T-helper 1 cell treated with Interleukin-12 subunit alpha and Interleukin-12 subunit beta and Interleukin-4 antibody, amounts not matched to agents 30 μg/mL and 1 μg/mL, for 36 hours (primary cell): Measurements from ENCODE around the gene JAGN1.
"Not testable (repeated sequence)": the region's sequence is repeated elsewhere in the genome, so short reads cannot be mapped to it uniquely, and the experiment has no call there.

ENCODE experiments used
- H3K27ac Mint-ChIP-seq: one replicate; pipeline ENCODE4 v1.8.0; 2021; ENCODE audit warnings: mild to moderate bottlenecking, mixed read lengths
- H3K27me3 Mint-ChIP-seq: one replicate; pipeline ENCODE4 v1.8.0; 2021; ENCODE audit warnings: low read depth, mixed read lengths
- H3K36me3 Mint-ChIP-seq: one replicate; pipeline ENCODE4 v1.8.0; 2021; ENCODE audit warnings: low read depth, mixed read lengths
- H3K4me1 Mint-ChIP-seq: one replicate; pipeline ENCODE4 v1.8.0; 2021; ENCODE audit warnings: low read depth, mixed read lengths
- H3K4me3 Mint-ChIP-seq: one replicate; pipeline ENCODE4 v1.8.0; 2021; ENCODE audit warnings: mild to moderate bottlenecking, moderate library complexity, mixed read lengths
- H3K9me3 Mint-ChIP-seq: one replicate; pipeline ENCODE4 v1.8.0; 2021; ENCODE audit warnings: mixed read lengths

The JAGN1 gene

DNA sequence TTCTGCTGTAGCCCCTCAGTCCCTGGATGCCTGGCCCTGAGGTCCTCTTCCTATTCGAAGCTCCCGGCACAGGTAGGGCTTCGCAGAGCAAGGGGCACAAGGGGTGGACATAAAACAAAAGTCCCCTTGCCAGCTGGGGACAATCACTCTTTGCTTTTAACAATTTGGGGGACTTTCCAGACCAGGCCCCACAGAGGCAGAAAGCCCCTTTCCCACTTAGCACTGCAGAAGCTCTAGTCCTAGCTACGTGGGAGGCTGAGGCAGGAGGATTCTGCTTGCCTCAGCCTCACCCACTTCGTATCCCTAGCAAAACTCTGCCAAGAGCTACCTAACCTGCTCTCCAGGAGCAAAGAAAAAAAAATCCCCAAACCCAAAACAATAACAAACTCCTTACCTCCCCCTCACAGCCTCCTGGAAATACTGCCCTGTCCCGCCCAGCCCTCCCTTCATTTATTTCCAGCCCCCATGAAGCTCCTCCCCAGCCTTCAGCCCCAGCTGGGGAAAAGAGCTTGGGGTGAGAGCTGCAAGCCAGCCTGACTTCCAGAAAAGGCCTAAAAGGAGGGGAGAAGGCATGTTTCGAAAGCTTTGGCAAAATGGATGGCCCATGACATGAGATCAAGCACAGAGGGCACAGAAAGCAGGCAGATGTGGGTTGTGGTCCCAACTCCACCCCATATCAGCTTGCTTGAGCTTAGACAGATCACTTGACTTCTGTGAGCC lies 10.4 kb upstream of the JAGN1 start, which contains the start of gene CIDEC:
CIDEC (minus strand) TSS at position 424 of the 720 bp plus-strand sequence. CDS start 1,767 bp downstream, outside the sequence.
- Mint-ChIP-seq H3K27ac (no peak within 1 kb of the TSS), H3K27me3 (peaks cover 5% of the 10 kb centered on the region), H3K4me1 (no peaks in the 10 kb centered on the region), H3K36me3 (no peaks in the 10 kb centered on the region), H3K9me3 (no peaks in the 10 kb centered on the region), H3K4me3 (no peak within 1 kb of the TSS)

DNA sequence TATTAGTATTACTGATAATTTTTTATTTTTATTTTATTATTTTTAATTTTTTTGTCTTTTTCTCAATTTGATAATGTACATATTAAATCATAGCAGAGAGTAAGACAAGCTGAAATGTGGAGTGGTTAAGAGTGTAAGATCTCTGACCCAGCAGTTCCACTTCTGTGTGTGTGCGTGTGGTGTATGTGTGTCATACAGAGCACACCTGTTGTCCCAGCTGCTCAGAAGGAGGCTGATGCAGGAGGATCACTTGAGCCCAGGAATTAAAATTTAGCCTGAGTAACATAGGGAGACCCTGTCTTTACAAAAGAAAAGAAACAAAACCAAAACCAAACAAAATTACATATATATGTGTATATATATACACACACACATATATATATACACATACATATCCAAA lies 9.0 kb upstream of the JAGN1 start:
- H3K4me1 Mint-ChIP-seq = no peaks in the 10 kb centered on the region
- peaks cover 5% of the 10 kb centered on the region for H3K27me3 Mint-ChIP-seq
- H3K9me3 Mint-ChIP-seq = no peaks in the 10 kb centered on the region
- no peaks in the 10 kb centered on the region for H3K36me3 Mint-ChIP-seq
- no peak overlapping the region for H3K4me3 Mint-ChIP-seq
- H3K27ac Mint-ChIP-seq = no peak overlapping the region

GRCh38 chr3:9883706-9884554 lies 6.5 kb upstream of the JAGN1 start:
- no peak overlapping the region for H3K4me3 Mint-ChIP-seq
- no peaks in the 10 kb centered on the region for H3K9me3 Mint-ChIP-seq
- no peak overlapping the region for H3K27ac Mint-ChIP-seq
- H3K27me3 Mint-ChIP-seq = peaks cover 5% of the 10 kb centered on the region
- no peaks in the 10 kb centered on the region for H3K4me1 Mint-ChIP-seq
- no peaks in the 10 kb centered on the region for H3K36me3 Mint-ChIP-seq

DNA sequence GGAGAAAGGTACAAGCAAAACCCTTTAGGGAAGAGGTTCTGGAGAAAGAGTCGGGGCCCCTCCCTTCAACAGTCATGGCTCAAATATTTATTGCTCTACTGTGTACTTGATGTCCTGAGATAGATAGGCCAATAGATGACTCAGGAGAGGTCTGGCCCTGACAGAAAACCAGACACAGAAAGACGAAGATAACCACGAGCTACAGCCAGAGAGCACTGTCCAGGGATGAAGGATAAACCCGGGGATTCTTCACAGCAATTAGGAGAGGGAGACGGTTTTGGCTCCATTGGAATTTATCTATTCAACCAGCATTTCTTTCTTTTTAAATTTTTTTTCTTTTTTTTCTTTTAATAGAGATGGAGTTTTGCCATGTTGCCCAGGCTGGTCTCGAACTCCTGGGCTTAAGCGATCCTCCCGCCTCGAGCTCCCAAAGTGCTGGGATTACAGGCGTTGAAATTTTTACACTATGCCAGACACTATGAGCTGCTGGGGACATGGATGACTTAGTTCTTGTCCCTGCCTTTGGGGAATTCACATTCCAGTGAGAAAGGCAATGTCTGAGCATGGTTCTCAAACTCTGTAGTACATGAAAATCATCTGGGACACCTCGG lies 5.8 kb upstream of the JAGN1 start:
- Mint-ChIP-seq H3K27ac (no peak overlapping the region), H3K36me3 (no peaks in the 10 kb centered on the region), H3K9me3 (no peaks in the 10 kb centered on the region), H3K4me1 (peaks cover 2% of the 10 kb centered on the region), H3K4me3 (no peak overlapping the region), H3K27me3 (peaks cover 2% of the 10 kb centered on the region)

GRCh38 chr3:9886328-9886727 lies 4.1 kb upstream of the JAGN1 start:
- no peak overlapping the region for H3K27ac Mint-ChIP-seq
- peaks cover 4% of the 10 kb centered on the region for H3K4me1 Mint-ChIP-seq
- peaks cover 3% of the 10 kb centered on the region for H3K36me3 Mint-ChIP-seq
- no peak overlapping the region for H3K4me3 Mint-ChIP-seq
- H3K27me3 Mint-ChIP-seq = no peaks in the 10 kb centered on the region
- no peaks in the 10 kb centered on the region for H3K9me3 Mint-ChIP-seq

- Mint-ChIP-seq H3K9me3 (no peaks in the 10 kb centered on the region), H3K4me1 (peaks cover 9% of the 10 kb centered on the region), H3K27ac (no peak overlapping the region), H3K4me3 (no peak overlapping the region), H3K27me3 (no peaks in the 10 kb centered on the region), H3K36me3 (peaks cover 8% of the 10 kb centered on the region)
These were observed 2.9 kb upstream of the JAGN1 start for GRCh38 chr3:9887480-9887879.

DNA sequence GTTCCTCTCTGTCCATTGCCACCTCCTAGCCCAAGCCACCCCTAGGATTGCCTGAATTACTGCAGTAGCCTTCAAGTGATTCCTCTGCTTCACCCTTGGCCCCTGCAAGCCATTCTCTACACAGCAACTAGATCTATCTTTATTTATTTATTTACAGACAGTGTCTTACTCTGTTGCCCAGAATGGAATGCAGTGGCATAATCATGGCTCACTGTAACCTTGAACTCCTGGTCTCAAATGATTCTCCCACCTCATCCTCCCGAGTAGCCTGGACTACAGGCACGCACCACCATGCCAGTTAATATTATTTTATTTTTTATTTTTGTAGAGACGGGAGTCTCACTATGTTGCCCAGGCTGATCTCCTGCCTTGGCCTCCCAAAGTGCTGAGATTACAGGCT lies 1.9 kb upstream of the JAGN1 start:
- Mint-ChIP-seq H3K9me3 (no peaks in the 10 kb centered on the region), H3K27ac (no peak overlapping the region), H3K4me3 (no peak overlapping the region), H3K27me3 (no peaks in the 10 kb centered on the region), H3K4me1 (peaks cover 17% of the 10 kb centered on the region), H3K36me3 (peaks cover 18% of the 10 kb centered on the region)

GRCh38 chr3:9889405-9889804 lies 1.0 kb upstream of the JAGN1 start:
- Mint-ChIP-seq H3K4me1 (peaks cover 25% of the 10 kb centered on the region), H3K9me3 (no peaks in the 10 kb centered on the region), H3K27ac (no peak overlapping the region), H3K4me3 (no peak overlapping the region), H3K36me3 (peaks cover 25% of the 10 kb centered on the region), H3K27me3 (no peaks in the 10 kb centered on the region)

DNA sequence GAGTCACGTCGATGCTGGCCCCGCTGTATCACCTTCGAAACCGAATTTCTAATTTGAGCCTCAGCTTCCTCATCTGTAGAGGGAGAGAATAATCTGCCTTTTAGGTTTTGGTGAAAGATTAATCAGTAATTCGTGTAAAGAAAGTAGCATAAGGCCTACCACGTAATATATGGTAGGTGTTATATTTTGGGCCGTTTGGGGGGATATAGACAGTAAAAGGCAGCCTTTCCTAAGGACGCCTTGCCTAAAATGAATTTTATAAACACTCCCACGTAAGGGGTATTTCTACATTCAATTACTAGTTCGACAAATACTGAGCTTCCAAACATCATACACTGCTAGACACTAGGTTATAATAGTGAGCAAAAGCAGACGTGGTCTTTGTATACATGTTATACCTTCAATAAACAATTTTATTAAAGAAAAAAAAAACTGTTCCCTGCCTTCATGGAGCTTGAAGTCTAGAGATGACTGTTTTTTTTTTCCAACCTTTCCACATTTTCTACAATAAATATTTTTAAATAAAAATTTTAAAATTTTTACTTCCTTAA lies 737 bp downstream of the JAGN1 start:
- Mint-ChIP-seq H3K4me3 (peak overlapping the region; percentile 96), H3K4me1 (peaks cover 32% of the 10 kb centered on the region), H3K27ac (peak overlapping the region; percentile 98), H3K36me3 (peaks cover 34% of the 10 kb centered on the region), H3K9me3 (no peaks in the 10 kb centered on the region), H3K27me3 (no peaks in the 10 kb centered on the region)

- peaks cover 36% of the 10 kb centered on the region for H3K36me3 Mint-ChIP-seq
- H3K4me1 Mint-ChIP-seq = peaks cover 38% of the 10 kb centered on the region
- no peaks in the 10 kb centered on the region for H3K27me3 Mint-ChIP-seq
- no peak overlapping the region for H3K27ac Mint-ChIP-seq
- H3K4me3 Mint-ChIP-seq = no peak overlapping the region
- no peaks in the 10 kb centered on the region for H3K9me3 Mint-ChIP-seq
These were observed 3.3 kb downstream of the JAGN1 start for GRCh38 chr3:9893739-9894138.

GRCh38 chr3:9895715-9896114 lies 5.3 kb downstream of the JAGN1 start:
- H3K27ac Mint-ChIP-seq, H3K9me3 Mint-ChIP-seq, H3K27me3 Mint-ChIP-seq, H3K4me3 Mint-ChIP-seq: not testable (repeated sequence)
- Mint-ChIP-seq H3K36me3 (peaks cover 36% of the 10 kb centered on the region), H3K4me1 (peaks cover 35% of the 10 kb centered on the region)

- not testable (repeated sequence) for H3K9me3 Mint-ChIP-seq, H3K27me3 Mint-ChIP-seq, H3K4me3 Mint-ChIP-seq
- Mint-ChIP-seq H3K36me3 (peaks cover 30% of the 10 kb centered on the region), H3K4me1 (peaks cover 37% of the 10 kb centered on the region), H3K27ac (peak overlapping the region; percentile 60)
These were observed 6.5 kb downstream of the JAGN1 start for GRCh38 chr3:9896755-9897407.

- Mint-ChIP-seq H3K36me3 (peaks cover 26% of the 10 kb centered on the region), H3K27me3 (no peaks in the 10 kb centered on the region), H3K27ac (no peak overlapping the region), H3K4me1 (peaks cover 41% of the 10 kb centered on the region), H3K4me3 (no peak overlapping the region), H3K9me3 (no peaks in the 10 kb centered on the region)
These were observed 7.3 kb downstream of the JAGN1 start for GRCh38 chr3:9897408-9898372.
